ENCODE results near the gene NEK5.
A peak's percentile ranks its signal among the peaks of the same experiment; 100 is the strongest.

The NEK5 gene

GRCh38 chr13:52011632-52012511 is 117.0 kb downstream of the NEK5 start, which contains the start of gene ALG11:
TSS of gene ALG11 (plus strand) at chr13:52012398. CDS start at chr13:52012419, 21 bp downstream.
- DNase-seq (ENCODE audit: low read depth, low spot score), result peak; percentile 96

DNA sequence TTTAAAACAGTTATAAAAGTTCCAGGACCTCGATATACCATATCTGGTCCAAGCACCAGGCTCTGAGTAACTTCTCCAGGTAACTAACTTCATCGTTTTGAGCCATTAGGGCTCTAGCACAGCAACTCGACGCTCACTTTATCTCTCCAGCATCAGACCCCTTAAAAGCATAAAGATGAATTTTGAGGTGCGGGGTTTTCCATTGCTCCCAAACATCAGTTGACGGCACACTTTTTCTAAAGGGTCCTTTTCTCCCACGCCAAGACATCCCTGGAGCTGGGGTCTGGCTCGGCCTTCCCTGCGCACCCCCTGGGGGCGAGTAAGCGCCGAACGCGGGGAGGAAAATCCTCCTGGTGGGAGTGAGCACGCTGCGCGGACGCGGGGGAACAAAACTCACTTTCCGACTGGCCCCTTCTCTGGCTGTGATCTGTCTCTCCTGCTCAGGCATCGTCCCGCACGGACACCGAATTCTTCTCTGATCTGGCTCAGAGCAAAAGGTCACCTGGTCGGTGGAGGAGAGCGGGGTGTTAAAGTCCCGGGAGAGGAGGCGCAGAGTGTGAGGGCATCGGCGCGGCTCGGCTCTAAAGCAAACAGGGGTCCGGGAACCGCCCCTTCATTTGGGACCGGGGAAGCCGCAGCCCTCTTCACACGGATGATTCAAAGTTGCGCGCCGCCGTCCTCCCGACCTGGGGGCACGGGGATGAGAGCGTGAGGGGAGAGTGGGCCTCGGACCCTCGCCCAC is 117.8 kb downstream of the NEK5 start, which contains the start of gene ATP7B:
Gene ATP7B (minus strand): TSS at position 561 of the 742 bp plus-strand sequence. CDS start 113 bp downstream, at position 448.
- no peak for DNase-seq (ENCODE audit: low read depth, low spot score)

DNA sequence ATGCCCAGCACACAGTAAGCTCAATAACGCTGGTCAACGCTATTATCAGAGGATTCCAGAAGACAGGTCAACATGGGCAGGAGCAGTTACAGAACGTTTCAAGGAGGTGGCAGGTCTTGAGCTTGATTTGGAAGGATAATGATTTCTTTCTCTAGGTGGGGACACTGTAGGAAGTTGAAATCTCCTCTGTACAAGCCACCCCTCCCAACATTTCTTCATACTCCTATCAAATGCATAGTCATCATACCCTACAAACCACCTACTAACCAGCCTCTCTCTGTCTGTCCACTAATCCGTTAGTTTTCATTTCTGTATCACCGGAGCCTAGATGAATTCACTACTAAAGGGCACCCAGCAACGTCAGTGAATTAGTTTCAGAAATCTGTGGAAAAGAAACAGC is 118.9 kb downstream of the NEK5 start:
- DNase-seq (ENCODE audit: low read depth, low spot score), result no peak

- DNase-seq (ENCODE audit: low read depth, low spot score), result no peak
Measured at GRCh38 chr13:52006523-52007245, 122.2 kb downstream of the NEK5 start.

GRCh38 chr13:52005841-52006522 is 122.9 kb downstream of the NEK5 start:
- no peak for DNase-seq (ENCODE audit: low read depth, low spot score)

- no peak for DNase-seq (ENCODE audit: low read depth, low spot score)
Measured at GRCh38 chr13:52004511-52005170, 124.2 kb downstream of the NEK5 start.

DNA sequence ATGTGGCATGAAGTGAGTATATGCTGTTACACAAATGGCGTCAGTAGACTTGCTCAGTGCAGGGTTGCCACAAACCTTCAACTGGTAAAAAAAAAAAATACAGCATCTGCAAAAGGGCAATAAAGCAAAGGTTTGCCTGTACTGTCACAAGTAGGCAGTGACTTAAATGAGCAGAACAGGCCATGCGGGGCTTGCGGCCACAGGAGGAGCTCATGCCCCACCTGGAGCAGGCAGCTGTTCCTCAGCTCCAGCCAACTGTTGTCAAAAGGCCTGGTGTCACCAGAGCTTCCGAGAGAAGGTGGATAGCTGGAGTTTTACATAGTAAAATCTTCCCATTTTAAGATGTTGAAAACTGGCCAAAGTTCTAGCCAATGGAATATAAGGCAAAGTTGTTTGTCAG is 125.3 kb downstream of the NEK5 start:
- no peak for DNase-seq (ENCODE audit: low read depth, low spot score)

GRCh38 chr13:52002361-52002760 is 126.5 kb downstream of the NEK5 start:
- no peak for DNase-seq (ENCODE audit: low read depth, low spot score)

- no peak for DNase-seq (ENCODE audit: low read depth, low spot score)
Measured at GRCh38 chr13:52001120-52001731, 127.6 kb downstream of the NEK5 start.

DNA sequence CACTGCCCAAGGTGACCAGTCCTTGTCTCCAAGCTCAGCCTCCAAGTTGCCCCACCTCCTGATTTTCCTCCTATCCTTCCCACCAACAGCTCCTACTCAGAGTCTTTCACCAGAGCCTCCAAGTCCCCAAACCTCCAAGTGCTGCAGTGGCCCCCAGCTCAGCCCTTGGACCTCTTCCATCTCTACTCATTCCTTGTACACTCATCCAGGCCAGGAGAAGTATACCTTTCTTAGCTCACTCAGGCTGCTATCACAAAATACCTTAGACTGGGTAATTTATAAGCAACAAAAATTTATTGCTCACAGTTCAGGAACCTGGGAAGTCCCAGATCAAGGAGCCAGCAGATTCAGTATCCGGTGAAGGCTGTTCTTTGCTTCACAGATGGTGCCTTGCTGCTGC is 129.0 kb downstream of the NEK5 start:
- DNase-seq (ENCODE audit: low read depth, low spot score), result no peak

GRCh38 chr13:51999510-51999911 is 129.4 kb downstream of the NEK5 start:
- no peak for DNase-seq (ENCODE audit: low read depth, low spot score)

- DNase-seq (ENCODE audit: low read depth, low spot score), result no peak
Measured at GRCh38 chr13:51998723-51999509, 130.0 kb downstream of the NEK5 start.

DNA sequence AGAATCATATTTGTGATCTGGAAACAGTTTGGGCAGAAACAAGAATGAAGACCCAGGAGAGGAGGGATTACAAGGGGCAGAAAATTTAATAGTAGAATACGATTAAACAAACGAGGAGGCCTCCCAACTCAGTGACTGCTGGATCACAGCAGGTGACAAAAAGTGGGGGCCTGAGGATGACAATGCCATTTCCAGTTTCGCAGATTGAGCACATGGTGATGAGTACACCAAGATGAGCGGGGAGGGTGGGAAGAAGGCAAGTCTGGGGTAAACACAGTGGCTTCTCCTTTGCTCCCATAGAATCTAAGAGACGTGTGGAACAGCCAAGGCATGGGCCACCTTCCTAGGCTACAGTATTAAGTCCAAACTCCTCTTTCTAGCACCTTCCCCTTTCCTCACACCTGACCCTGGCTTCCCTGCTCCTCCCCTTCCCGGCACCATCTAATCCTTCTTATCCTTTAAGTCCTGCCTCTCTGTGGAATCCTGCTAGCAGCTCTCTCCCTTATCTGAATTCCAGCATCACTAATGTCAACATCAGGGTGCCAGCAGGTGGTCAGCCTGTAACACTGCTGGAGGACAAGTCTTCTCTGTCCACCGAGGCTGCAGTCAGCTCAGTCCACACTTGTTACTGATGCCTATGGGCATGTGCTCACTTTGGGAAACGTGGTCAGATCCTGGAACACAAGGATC is 131.1 kb downstream of the NEK5 start:
- DNase-seq (ENCODE audit: low read depth, low spot score), result no peak

DNA sequence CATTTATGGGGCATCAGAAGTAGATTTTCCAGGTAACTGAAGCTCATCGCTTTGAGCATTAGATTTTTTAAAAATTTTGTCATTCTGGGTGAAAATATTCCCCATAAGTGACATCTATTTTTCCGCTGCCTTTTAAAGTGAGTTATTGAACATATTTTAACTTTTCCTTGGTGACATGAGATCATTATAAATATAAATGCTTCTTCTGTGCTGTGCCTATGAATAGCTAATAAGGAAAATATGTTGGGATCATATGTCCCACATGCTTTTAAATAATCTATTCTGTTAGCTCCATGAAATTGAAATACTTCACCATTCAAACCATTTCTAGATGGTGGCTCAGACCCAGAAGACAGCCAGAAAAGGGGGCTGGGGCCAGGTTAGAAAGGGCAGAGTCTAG is 131.7 kb downstream of the NEK5 start:
- no peak for DNase-seq (ENCODE audit: low read depth, low spot score)

DNA sequence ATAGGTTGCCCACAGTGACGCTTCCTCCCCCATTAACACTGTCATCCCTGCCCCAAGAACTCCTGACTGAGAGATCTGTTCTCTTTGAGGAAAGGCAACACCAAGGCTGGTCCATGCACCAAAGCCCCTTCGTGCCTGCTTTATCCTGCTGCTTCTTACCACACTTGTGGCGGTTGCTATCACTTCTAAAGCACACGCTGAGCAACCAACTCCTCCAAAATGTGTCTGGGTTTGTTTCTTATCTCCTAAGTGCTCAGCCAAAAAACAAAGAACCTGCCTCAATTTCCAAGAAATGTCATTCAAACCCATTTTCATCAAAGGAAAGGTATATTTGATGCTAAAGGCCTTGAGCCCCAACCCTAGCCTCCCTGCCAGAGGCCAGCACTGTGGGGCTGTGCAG is 132.2 kb downstream of the NEK5 start:
- DNase-seq (ENCODE audit: low read depth, low spot score), result no peak

DNA sequence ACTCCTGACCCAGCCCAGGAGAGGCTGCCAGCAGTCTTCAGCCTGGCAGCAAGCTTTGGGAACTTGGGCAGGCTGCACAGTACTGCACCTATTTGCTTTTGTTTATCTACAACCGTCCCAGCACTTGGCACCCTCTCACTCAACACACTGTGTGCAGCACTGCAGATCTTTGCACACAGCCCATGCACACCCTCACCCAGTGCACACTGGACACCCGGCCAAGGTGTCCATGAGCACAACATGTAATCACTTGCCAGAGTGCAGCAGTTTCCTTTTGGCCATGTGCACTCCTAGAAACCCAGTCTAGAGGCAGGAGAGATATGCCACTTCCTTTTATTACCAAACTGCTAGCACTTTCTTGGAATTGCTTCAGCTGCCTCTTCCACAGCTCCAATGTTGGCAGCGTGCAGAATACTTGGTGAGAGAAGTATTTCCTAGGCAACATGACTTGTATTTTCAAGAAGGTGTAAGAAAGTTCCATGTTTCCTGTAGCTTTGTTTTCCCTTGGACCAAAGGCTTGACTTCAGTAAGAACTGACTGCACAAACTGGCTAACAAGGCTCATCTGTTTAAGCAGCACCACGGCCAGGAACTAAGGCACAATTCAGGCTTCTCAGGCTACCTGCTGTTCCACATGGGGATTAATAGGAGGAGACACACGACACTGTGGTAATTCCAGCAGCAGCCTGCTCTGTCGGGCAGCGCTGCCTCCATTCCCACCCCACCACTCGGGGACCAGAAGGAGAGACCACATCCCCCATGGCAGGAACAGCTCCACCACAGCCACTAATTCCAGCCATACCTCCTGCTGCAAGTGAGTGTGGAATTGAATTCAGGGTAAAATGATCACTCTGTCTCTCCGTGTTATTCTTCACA is 133.0 kb downstream of the NEK5 start:
- DNase-seq (ENCODE audit: low read depth, low spot score), result no peak

GRCh38 chr13:51993713-51994112 is 135.2 kb downstream of the NEK5 start:
- DNase-seq (ENCODE audit: low read depth, low spot score), result no peak

- no peak for DNase-seq (ENCODE audit: low read depth, low spot score)
Measured at GRCh38 chr13:51988988-51989618, 139.8 kb downstream of the NEK5 start.
